Glutamatergic neuron (in vitro differentiated cells): ENCODE results near the gene NRXN3. TPM values are rescaled to one million over a fixed set of nuclear protein-coding genes. Genes with fewer than 3 reads are reported as not detected.

Source experiments
- DNase-seq: peaks from one replicate; pipeline ENCODE4 v3.0.0; 2022
- H3K27ac Mint-ChIP-seq: one replicate; pipeline ENCODE4 v1.8.0; 2020; ENCODE audit warnings: mild to moderate bottlenecking, mixed read lengths, inconsistent platforms; ENCODE audit not compliant: unreplicated experiment
- H3K27me3 Mint-ChIP-seq: one replicate; pipeline ENCODE4 v1.8.0; 2020; ENCODE audit warnings: mild to moderate bottlenecking, moderate library complexity, mixed read lengths, inconsistent platforms; ENCODE audit not compliant: unreplicated experiment
- H3K36me3 Mint-ChIP-seq: one replicate; pipeline ENCODE4 v1.8.0; 2020; ENCODE audit warnings: mild to moderate bottlenecking, mixed read lengths, inconsistent platforms; ENCODE audit not compliant: unreplicated experiment
- H3K4me1 Mint-ChIP-seq: one replicate; pipeline ENCODE4 v1.8.0; 2020; ENCODE audit warnings: mild to moderate bottlenecking, low read depth, mixed read lengths, inconsistent platforms; ENCODE audit not compliant: unreplicated experiment
- H3K4me3 Mint-ChIP-seq: one replicate; pipeline ENCODE4 v1.8.0; 2020; ENCODE audit warnings: mild to moderate bottlenecking, mixed read lengths, inconsistent platforms; ENCODE audit not compliant: unreplicated experiment
- H3K9me3 Mint-ChIP-seq: one replicate; pipeline ENCODE4 v1.8.0; 2020; ENCODE audit warnings: mild to moderate bottlenecking, moderate library complexity, mixed read lengths, inconsistent platforms; ENCODE audit not compliant: unreplicated experiment
- CTCF ChIP-seq: fragments of 200-600 bp; sonication (generic); IDR thresholded peaks from one replicate; pipeline ENCODE4 v1.5.0; 2021; ENCODE audit not compliant: partially characterized antibody, unreplicated experiment
- total RNA-seq: library from RNA; stranded (reverse); fragmentation: NEBNext Ultra II Directional; extraction: Animal tissue kit (Norgen Biotek cat#: 25700); gene quantifications from one replicate; pipeline ENCODE4 v1.2.1, GENCODE V29; 2021; ENCODE audit not compliant: unreplicated experiment

The NRXN3 gene
- total RNA-seq, 1 donor from 2014 or later, result 1.2 TPM

GRCh38 chr14:78130356-78130755 lies 39.8 kb upstream of the NRXN3 start:
- DNase-seq, result no peak
- Mint-ChIP-seq H3K27me3 (peaks cover 1% of the 10 kb centered on the region), H3K36me3 (no peaks in the 10 kb centered on the region), H3K27ac (no peak overlapping the region), H3K4me1 (no peaks in the 10 kb centered on the region), H3K4me3 (no peak overlapping the region), H3K9me3 (no peaks in the 10 kb centered on the region)
- no peak for TF ChIP-seq CTCF

DNA sequence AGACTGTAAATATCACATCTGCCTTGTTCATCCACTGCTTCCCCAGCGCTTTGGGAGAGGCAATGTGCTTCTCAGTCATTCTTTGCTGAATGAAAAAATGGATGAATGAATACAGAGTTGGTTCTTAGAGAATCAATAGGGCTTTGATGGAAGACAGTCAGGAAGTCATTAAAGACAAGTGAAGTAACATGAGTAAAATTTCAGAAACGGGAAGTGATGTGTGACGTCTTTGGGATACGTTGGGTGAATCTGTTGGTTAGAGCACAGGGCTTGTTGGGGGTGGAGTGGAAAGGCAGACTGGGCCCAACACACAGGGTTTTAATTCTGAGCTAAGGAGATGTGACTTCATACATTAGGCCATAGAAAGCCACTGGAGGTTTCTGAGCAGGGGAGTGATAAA lies 39.0 kb upstream of the NRXN3 start:
- H3K4me3 Mint-ChIP-seq, result no peak overlapping the region
- H3K27ac Mint-ChIP-seq, result no peak overlapping the region

DNA sequence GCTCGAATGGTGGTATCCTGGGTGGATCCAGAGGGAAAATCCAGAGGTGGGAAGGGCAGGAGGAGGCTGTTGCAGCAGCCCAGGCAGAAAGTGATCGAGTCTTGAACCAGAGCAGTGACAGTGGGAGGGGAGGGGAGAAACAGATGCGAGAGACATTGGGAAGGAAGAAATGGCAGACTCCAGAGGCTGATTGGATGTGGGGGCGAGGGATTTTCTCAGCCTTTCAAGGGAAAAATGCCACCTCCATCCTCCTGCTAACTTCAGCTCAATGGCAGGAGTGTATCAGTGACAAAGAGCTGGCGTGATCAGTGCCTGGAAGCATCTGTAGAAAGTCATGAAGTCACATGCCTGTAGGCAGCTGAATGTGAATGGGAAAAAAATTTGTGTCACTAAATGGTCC lies 38.6 kb upstream of the NRXN3 start:
- H3K4me1 Mint-ChIP-seq, result no peaks in the 10 kb centered on the region
- peaks cover 1% of the 10 kb centered on the region for H3K27me3 Mint-ChIP-seq
- no peak overlapping the region for H3K4me3 Mint-ChIP-seq
- H3K27ac Mint-ChIP-seq, result no peak overlapping the region
- DNase-seq, result no peak
- no peak for TF ChIP-seq CTCF
- H3K9me3 Mint-ChIP-seq, result no peaks in the 10 kb centered on the region
- no peaks in the 10 kb centered on the region for H3K36me3 Mint-ChIP-seq

More for the DNA sequence above, 39.0 kb upstream of the NRXN3 start:
- no peak for DNase-seq
- H3K4me1 Mint-ChIP-seq, result no peaks in the 10 kb centered on the region
- peaks cover 1% of the 10 kb centered on the region for H3K27me3 Mint-ChIP-seq
- H3K9me3 Mint-ChIP-seq, result no peaks in the 10 kb centered on the region
- TF ChIP-seq CTCF, result no peak
- no peaks in the 10 kb centered on the region for H3K36me3 Mint-ChIP-seq

DNA sequence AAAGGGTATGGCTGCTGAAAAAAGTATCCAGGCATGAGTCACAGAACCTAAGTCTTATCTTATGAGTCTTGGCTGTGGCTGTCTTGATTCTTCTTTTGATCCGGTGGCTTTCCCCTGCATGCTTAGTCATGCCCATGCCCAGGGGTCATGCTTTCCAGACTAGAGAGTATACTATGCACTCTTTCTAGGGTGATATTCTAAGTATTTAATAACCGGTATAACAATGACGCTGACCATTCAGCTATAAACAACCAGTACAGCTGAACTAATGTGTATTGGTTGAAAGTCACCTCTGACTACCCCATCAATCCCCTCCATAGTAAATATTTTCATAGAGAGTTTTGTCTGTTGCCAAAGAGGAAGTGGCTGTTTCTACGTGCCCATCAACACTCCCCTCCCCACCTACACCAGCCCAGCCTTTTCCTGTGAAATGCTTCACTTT lies 34.7 kb upstream of the NRXN3 start:
- H3K36me3 Mint-ChIP-seq, result no peaks in the 10 kb centered on the region
- H3K9me3 Mint-ChIP-seq, result no peaks in the 10 kb centered on the region
- no peak for TF ChIP-seq CTCF
- no peak overlapping the region for H3K4me3 Mint-ChIP-seq
- no peak overlapping the region for H3K27ac Mint-ChIP-seq
- H3K4me1 Mint-ChIP-seq, result no peaks in the 10 kb centered on the region
- no peaks in the 10 kb centered on the region for H3K27me3 Mint-ChIP-seq
- no peak for DNase-seq

DNA sequence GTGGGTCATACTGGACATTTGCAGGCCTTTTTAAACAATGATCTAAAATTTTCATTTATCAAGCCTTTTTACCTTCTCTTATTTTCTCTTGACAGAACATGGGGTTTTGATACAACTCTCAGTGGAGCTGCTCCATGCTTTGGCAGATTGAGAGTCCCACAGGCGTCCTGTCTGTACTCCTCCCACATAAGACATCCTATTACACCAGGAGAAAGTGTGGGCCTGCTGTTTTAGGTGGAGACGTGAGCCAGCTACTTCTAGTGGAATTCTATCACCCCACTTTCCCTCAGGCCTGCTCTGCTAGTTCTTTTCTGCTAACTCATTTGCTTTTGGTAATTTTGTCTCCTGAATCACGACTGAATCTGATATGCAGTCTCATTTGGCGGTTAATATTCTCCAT lies 33.5 kb upstream of the NRXN3 start:
- Mint-ChIP-seq H3K27ac (no peak overlapping the region), H3K4me1 (no peaks in the 10 kb centered on the region), H3K9me3 (no peaks in the 10 kb centered on the region), H3K36me3 (no peaks in the 10 kb centered on the region), H3K4me3 (no peak overlapping the region), H3K27me3 (no peaks in the 10 kb centered on the region)
- no peak for DNase-seq
- TF ChIP-seq CTCF, result no peak
